SJCRH30 (cell line): Measurements from ENCODE around the gene NLGN4X. TPM values are rescaled to one million over a fixed set of nuclear protein-coding genes. Genes with fewer than 3 reads are reported as not detected.
A peak's percentile ranks its signal among the peaks of the same experiment; 100 is the strongest.

Source experiments
- DNase-seq, 2 experiments: peaks; one replicate each; pipeline ENCODE4 v3.0.0-alpha.2; 2015 to 2020
- H3K27ac ChIP-seq: fragments of 250-450 bp; sonication (Bioruptor Pico); 2 replicates; pipeline ENCODE4 v1.5.1; 2020; ENCODE audit warnings: mild to moderate bottlenecking, moderate library complexity
- H3K27me3 ChIP-seq: fragments of 250-450 bp; sonication (Bioruptor Pico); 2 replicates; pipeline ENCODE4 v1.5.1; 2020; ENCODE audit warnings: mild to moderate bottlenecking, moderate library complexity
- H3K36me3 ChIP-seq: fragments of 250-450 bp; sonication (Bioruptor Pico); 2 replicates; pipeline ENCODE4 v1.5.1; 2020; ENCODE audit warnings: mild to moderate bottlenecking, moderate library complexity
- H3K4me1 ChIP-seq: fragments of 250-450 bp; sonication (Bioruptor Pico); 2 replicates; pipeline ENCODE4 v1.5.1; 2020; ENCODE audit warnings: mild to moderate bottlenecking, moderate library complexity
- H3K4me3 ChIP-seq: fragments of 250-450 bp; sonication (Bioruptor Pico); 2 replicates; pipeline ENCODE4 v1.5.1; 2020; ENCODE audit warnings: mild to moderate bottlenecking, moderate library complexity
- H3K9me3 ChIP-seq: fragments of 250-450 bp; sonication (Bioruptor Pico); replicated peaks from 2 replicates; pipeline ENCODE4 v1.5.1; 2020; ENCODE audit warnings: mild to moderate bottlenecking, moderate library complexity
- total RNA-seq: library from RNA; depleted of rRNA; stranded (reverse); fragments of >200 nt; shearing (Covaris generic); gene quantifications from 2 replicates; pipeline ENCODE4 v1.2.3, GENCODE V29; 2014

Gene NLGN4X
- total RNA-seq, 1 experiment from 2014 or later = 1.7 TPM

DNA sequence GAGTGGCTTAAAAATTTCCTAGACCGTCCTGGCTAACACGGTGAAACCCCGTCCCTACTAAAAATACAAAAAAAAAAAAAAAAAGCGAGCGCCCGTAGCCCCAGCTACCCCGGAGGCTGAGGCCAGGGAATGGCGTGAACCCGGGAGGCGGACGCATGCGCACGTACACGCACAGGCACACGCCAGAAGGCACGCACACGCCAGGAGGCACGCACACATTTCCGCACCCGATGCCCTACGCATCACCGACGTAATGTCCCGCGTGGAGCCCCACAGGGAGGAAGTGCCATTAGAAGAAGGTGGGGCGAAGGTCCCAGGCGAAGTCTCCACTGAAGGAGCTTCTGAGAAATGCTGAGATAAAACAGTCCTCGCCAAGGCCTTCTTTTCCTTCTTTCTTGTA lies 41.4 kb downstream of the NLGN4X start:
- DNase-seq = no peak
- no peaks in the 10 kb centered on the region for H3K4me1 ChIP-seq
- H3K9me3 ChIP-seq = no peaks in the 10 kb centered on the region
- no peak overlapping the region for H3K27ac ChIP-seq
- no peaks in the 10 kb centered on the region for H3K27me3 ChIP-seq
- no peak overlapping the region for H3K4me3 ChIP-seq
- H3K36me3 ChIP-seq = no peaks in the 10 kb centered on the region

DNA sequence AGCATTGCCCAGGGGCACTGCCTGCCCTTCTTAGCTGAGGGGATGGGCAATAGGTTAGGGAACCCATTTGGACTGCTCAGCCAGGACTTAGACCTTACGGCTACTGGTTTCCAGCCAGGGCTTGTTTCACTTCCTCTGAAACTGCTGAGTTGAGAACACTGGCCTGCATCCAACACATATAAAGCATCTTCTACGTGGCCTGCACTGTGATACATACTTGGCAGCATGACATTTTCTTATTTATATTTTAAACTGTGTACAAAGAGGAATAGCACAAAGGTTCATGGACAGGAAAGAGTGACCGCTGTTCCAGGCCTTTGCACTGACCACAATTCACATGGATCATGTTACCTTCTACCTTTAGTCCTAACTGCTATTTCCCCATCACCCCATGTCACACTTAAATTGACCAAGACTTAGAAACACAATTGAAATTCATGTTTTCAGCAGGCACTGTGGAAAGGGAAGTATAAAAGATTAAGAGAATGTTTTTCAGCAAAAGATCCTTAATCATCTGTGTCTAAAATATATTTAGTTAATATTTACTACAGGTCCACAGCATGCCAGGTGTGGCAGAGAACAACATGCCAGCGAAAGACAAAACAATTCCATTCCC lies 43.7 kb downstream of the NLGN4X start:
- H3K27ac ChIP-seq = no peak overlapping the region
- H3K4me1 ChIP-seq = no peaks in the 10 kb centered on the region
- no peaks in the 10 kb centered on the region for H3K9me3 ChIP-seq
- no peaks in the 10 kb centered on the region for H3K27me3 ChIP-seq
- H3K4me3 ChIP-seq = no peak overlapping the region
- H3K36me3 ChIP-seq = no peaks in the 10 kb centered on the region
- no peak for DNase-seq

DNA sequence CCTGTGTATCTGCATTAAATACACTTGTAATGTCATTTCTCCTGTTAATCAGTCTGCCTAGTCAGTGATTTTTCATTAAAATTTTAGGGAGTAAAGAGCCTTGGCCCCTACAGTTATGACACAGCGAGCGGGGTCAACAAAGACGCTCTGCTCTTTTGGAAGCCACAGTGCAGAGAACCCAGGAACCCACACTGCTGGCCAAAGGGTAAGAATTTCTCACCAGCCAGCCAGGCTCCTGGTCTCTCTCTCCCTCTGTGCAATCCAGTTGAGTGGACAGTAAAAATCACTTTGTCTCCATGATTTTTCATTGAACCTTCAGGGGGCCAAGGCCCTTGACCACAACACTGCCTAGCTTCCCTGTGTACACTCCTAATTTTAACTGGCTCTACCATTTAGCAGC lies 52.8 kb downstream of the NLGN4X start:
- Histone ChIP-seq H3K36me3 (no peaks in the 10 kb centered on the region), H3K4me1 (no peaks in the 10 kb centered on the region), H3K27me3 (no peaks in the 10 kb centered on the region), H3K9me3 (no peaks in the 10 kb centered on the region), H3K27ac (no peak overlapping the region), H3K4me3 (no peak overlapping the region)
- no peak for DNase-seq

DNA sequence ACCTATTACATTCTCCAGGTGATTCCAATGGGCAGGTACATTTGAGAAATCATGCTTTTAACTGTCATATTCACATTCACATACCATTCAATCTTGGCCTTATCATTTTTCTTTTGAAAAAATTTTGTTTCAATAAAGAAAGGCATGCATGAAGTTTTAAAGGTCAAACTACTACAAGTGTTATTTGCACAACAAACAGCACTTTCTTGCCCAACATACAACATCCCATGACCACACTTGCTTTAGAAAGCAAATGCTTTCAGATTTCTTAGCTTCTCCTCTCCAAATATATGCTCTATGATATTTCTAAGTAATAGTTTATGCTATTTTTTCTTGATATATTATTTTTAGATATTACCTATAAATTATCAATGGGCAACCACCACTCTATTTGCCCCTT lies 58.2 kb downstream of the NLGN4X start:
- Histone ChIP-seq H3K4me1 (no peaks in the 10 kb centered on the region), H3K27ac (no peak overlapping the region), H3K4me3 (no peak overlapping the region), H3K36me3 (no peaks in the 10 kb centered on the region), H3K27me3 (no peaks in the 10 kb centered on the region), H3K9me3 (no peaks in the 10 kb centered on the region)
- DNase-seq = no peak

DNA sequence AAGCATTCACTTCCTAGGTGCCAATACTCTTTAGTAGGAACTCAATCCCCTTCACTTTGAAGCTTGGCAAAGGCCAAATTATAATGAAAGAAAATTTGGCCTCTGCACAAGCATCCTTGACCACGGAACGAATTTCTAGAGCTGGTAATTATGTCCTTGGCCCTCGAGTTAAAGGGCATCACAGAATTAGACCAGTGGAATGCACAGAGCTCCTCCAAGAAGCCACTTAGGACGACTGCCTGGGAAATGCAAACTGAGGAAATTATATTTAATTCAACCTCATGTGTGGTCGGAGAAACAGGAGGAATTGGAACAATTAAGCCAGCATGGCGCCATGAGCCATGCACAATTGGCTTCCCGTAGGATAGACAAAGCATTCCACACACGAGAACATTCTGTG lies 59.3 kb downstream of the NLGN4X start:
- no peaks in the 10 kb centered on the region for H3K27me3 ChIP-seq
- DNase-seq = no peak
- H3K36me3 ChIP-seq = no peaks in the 10 kb centered on the region
- no peak overlapping the region for H3K27ac ChIP-seq
- H3K4me3 ChIP-seq = no peak overlapping the region
- no peaks in the 10 kb centered on the region for H3K4me1 ChIP-seq
- H3K9me3 ChIP-seq = no peaks in the 10 kb centered on the region

- H3K27ac ChIP-seq = no peak overlapping the region
- H3K4me3 ChIP-seq = no peak overlapping the region
- no peaks in the 10 kb centered on the region for H3K4me1 ChIP-seq
- no peak for DNase-seq
- H3K36me3 ChIP-seq = no peaks in the 10 kb centered on the region
- H3K27me3 ChIP-seq = no peaks in the 10 kb centered on the region
- H3K9me3 ChIP-seq = no peaks in the 10 kb centered on the region
Observed at GRCh38 chrX:6163721-6164120, 64.9 kb downstream of the NLGN4X start.

- Histone ChIP-seq H3K27ac (no peak overlapping the region), H3K9me3 (no peaks in the 10 kb centered on the region), H3K27me3 (no peaks in the 10 kb centered on the region), H3K36me3 (no peaks in the 10 kb centered on the region), H3K4me3 (no peak overlapping the region), H3K4me1 (no peaks in the 10 kb centered on the region)
- no peak for DNase-seq
Observed at GRCh38 chrX:6159468-6159867, 69.2 kb downstream of the NLGN4X start.

- Histone ChIP-seq H3K9me3 (no peaks in the 10 kb centered on the region), H3K27ac (no peak overlapping the region), H3K27me3 (no peaks in the 10 kb centered on the region), H3K36me3 (no peaks in the 10 kb centered on the region), H3K4me3 (no peak overlapping the region), H3K4me1 (no peaks in the 10 kb centered on the region)
- no peak for DNase-seq
Observed at GRCh38 chrX:6151971-6152370, 76.7 kb downstream of the NLGN4X start.

DNA sequence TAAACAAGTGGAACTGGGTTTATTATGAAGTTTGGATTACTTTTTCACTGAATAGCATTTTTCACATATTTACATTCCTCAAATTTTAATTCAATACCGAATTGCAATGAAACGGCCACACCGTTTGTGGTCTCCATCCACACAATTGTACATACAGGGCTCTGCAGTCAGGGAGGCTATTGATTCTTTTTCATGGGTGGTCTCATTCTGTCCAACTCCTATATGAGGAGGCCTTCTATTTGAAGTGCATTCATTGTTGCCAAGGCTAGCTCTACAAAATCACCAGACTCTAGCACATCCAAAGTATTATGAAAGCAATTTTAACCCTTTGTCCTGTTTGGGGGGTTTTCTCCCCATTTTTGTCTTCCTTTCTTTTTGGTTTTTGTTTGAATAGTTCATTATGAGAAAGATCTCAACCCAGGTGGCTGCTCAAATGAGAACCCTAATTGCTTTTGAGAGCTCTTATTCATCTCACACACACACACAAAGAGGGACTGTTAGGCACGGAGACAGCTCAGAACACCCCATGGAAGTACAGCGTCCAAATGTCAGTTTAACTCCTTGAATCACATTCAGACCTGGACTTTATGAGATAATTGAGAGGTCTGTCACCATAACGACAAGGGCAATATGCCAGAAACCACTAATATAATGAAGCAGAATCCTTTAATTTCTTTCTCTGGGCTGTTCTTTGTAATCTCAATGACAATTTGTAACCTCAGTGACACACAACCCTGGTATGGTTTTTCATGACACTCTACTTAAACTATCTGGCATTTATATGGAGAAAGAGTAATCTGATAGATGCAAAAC lies 79.4 kb downstream of the NLGN4X start:
- peak in 1 of 2 experiments; percentile 3 for DNase-seq

GRCh38 chrX:6134255-6134654 lies 94.4 kb downstream of the NLGN4X start:
- DNase-seq = no peak

More for the DNA sequence above, 79.4 kb downstream of the NLGN4X start:
- Histone ChIP-seq H3K36me3 (no peaks in the 10 kb centered on the region), H3K9me3 (no peaks in the 10 kb centered on the region), H3K4me1 (no peaks in the 10 kb centered on the region), H3K4me3 (no peak overlapping the region), H3K27me3 (no peaks in the 10 kb centered on the region), H3K27ac (no peak overlapping the region)

DNA sequence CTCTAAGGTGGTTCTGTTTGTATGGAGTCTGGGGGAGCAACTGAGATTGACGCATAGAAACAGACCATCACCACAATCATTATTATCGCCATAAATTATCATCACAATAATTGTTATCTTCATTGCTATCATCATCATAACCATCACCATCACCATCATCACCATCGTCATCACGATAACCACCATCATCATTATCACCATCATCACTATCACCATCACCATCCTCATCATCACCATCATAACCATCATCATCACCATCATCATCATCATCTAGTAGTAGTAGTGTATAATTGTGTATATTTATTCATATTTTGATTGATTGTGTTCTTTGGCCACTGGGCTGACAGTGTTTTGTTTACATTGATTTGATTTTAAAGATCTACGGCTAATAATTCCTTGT lies 95.7 kb downstream of the NLGN4X start:
- no peak overlapping the region for H3K4me3 ChIP-seq
- no peak overlapping the region for H3K27ac ChIP-seq
- no peaks in the 10 kb centered on the region for H3K9me3 ChIP-seq
- no peaks in the 10 kb centered on the region for H3K27me3 ChIP-seq
- no peaks in the 10 kb centered on the region for H3K4me1 ChIP-seq
- H3K36me3 ChIP-seq = no peaks in the 10 kb centered on the region
- DNase-seq = no peak

More at GRCh38 chrX:6134255-6134654, 94.4 kb downstream of the NLGN4X start:
- H3K36me3 ChIP-seq = no peaks in the 10 kb centered on the region
- H3K4me3 ChIP-seq = no peak overlapping the region
- H3K27me3 ChIP-seq = no peaks in the 10 kb centered on the region
- H3K9me3 ChIP-seq = no peaks in the 10 kb centered on the region
- H3K4me1 ChIP-seq = no peaks in the 10 kb centered on the region
- no peak overlapping the region for H3K27ac ChIP-seq

GRCh38 chrX:6131287-6131686 lies 97.4 kb downstream of the NLGN4X start:
- no peak overlapping the region for H3K27ac ChIP-seq
- no peak overlapping the region for H3K4me3 ChIP-seq
- no peak for DNase-seq
- H3K27me3 ChIP-seq = no peaks in the 10 kb centered on the region
- no peaks in the 10 kb centered on the region for H3K36me3 ChIP-seq
- no peaks in the 10 kb centered on the region for H3K4me1 ChIP-seq
- no peaks in the 10 kb centered on the region for H3K9me3 ChIP-seq

DNA sequence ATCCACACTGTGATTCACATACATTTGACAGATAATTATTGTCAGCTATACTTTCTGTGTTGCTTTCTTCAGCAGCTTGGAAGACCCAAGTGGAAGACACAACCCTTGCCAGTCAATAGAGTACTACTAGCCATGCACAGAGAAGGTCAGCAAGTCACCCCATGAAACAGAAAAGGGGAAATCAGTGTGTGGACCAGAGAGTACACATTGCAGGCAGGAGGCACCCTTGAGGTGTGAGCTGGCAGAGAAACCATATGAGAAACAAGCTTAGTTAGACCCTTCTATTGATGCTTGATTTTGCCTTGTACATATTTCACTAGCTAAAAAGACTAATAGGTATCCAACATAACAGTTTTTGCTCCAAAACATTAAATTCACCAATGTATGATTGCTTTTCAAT lies 99.5 kb downstream of the NLGN4X start:
- H3K27me3 ChIP-seq = no peaks in the 10 kb centered on the region
- no peak overlapping the region for H3K4me3 ChIP-seq
- no peaks in the 10 kb centered on the region for H3K9me3 ChIP-seq
- H3K36me3 ChIP-seq = no peaks in the 10 kb centered on the region
- DNase-seq = no peak
- H3K4me1 ChIP-seq = no peaks in the 10 kb centered on the region
- no peak overlapping the region for H3K27ac ChIP-seq

DNA sequence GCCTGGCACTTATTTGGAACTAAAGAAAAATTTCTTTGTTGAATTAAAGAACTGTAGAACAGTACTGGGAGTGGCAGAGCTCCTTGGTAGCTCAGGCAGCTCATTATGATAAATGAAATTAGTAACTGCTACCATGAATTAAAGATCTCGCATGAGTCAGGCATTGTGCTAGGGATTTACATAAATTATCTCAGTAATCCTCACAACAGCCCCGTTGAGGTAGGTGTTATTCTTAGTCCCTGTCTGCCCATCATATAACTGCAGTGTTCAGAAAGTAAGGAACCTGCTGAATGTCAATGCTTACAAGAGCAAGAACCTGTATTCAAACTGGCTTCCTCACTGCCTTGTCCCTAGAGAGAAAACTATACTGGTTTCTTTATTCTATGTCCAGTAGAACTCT lies 108.3 kb downstream of the NLGN4X start:
- no peak overlapping the region for H3K27ac ChIP-seq
- no peak for DNase-seq
- no peaks in the 10 kb centered on the region for H3K9me3 ChIP-seq
- H3K4me3 ChIP-seq = no peak overlapping the region
- no peaks in the 10 kb centered on the region for H3K36me3 ChIP-seq
- H3K4me1 ChIP-seq = no peaks in the 10 kb centered on the region
- H3K27me3 ChIP-seq = no peaks in the 10 kb centered on the region

- H3K4me1 ChIP-seq = no peaks in the 10 kb centered on the region
- peak in 1 of 2 experiments; percentile 7 for DNase-seq
- H3K27me3 ChIP-seq = no peaks in the 10 kb centered on the region
- H3K36me3 ChIP-seq = no peaks in the 10 kb centered on the region
- H3K9me3 ChIP-seq = no peaks in the 10 kb centered on the region
- no peak overlapping the region for H3K27ac ChIP-seq
- H3K4me3 ChIP-seq = no peak overlapping the region
Observed at GRCh38 chrX:6095469-6095868, 133.2 kb downstream of the NLGN4X start.

- H3K4me3 ChIP-seq = no peak overlapping the region
- H3K9me3 ChIP-seq = no peaks in the 10 kb centered on the region
- no peaks in the 10 kb centered on the region for H3K36me3 ChIP-seq
- no peaks in the 10 kb centered on the region for H3K27me3 ChIP-seq
- no peaks in the 10 kb centered on the region for H3K4me1 ChIP-seq
- DNase-seq = no peak
- no peak overlapping the region for H3K27ac ChIP-seq
Observed at GRCh38 chrX:6074532-6074931, 154.1 kb downstream of the NLGN4X start.
